Stimulated activated CD8-positive, alpha-beta memory T cell treated with anti-CD3 and anti-CD28 coated beads, Interleukin-15, amount 100 ng/mL, for 1 hour (primary cell): ENCODE measurements around the gene SETBP1.

Experiments used
- DNase-seq: peaks from one replicate; pipeline ENCODE4 v3.0.0-alpha.2; 2020; ENCODE audit warnings: low read depth

Gene SETBP1

DNA sequence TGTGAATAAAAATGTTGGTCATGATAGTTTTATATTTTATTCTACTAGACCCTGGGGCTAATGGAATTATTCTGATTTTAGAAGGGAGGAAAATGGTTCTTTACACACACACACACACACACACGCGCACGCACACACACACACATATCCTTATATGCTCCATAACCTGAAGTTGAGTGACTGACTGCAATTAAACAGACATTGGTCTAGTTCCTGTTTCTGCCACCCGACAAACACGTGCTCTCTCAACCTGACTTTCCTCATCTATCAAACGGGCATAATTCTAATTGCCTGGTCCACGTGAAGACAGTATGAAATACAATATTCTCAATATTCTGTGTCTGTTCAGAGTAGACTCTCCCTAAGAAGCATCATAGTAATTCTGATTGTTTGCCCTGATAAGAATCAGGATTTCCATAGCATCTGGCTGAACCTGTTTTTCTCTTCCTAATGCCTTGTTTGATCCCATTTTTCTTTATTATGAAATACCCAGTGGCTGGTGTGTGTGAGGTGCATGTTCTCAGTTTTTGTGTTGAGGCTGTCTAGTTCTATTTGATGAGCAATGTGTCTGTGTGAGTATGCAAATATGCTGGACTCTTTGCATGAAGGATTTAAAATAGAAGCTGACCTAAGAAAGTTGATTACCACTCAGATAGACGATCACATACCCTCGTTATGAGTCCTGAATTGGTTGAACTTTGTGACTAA lies 51.0 kb downstream of the SETBP1 start:
- no peak for DNase-seq

- no peak for DNase-seq
Measured at GRCh38 chr18:44732238-44732563, 51.5 kb downstream of the SETBP1 start.

GRCh38 chr18:44732599-44732998 lies 51.9 kb downstream of the SETBP1 start:
- DNase-seq = no peak

DNA sequence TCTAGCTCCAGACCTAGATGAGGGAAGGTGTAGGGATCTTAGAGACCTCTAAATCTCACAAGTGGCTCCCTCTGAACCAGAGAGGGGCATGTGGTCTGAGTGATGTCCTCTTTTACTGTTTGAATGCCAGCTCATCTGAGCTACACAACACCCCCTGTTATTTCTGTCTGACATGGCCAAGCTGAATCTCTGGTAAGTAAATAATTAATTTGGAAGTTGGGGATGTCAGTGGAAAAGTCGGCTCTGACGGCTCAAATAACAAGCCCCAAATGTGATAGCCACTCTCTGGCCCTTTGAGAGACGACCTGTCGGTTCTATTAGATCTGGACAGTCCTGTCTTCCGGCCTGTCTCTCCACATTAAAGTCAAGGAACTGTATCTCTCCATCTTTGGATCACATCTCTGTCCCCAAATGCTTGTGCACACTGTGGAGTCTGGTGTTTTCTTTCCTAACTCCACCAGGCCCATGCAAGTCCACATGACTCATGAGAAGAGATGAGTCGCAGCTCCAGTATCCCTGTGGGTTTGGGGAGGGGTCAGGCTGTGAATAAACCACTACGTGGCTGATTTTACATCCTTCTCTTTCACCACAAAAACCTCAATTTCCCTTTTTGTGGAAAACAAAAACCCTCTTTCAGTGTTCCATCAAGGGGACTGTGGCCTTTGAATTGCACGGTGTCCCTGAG lies 52.5 kb downstream of the SETBP1 start:
- no peak for DNase-seq

DNA sequence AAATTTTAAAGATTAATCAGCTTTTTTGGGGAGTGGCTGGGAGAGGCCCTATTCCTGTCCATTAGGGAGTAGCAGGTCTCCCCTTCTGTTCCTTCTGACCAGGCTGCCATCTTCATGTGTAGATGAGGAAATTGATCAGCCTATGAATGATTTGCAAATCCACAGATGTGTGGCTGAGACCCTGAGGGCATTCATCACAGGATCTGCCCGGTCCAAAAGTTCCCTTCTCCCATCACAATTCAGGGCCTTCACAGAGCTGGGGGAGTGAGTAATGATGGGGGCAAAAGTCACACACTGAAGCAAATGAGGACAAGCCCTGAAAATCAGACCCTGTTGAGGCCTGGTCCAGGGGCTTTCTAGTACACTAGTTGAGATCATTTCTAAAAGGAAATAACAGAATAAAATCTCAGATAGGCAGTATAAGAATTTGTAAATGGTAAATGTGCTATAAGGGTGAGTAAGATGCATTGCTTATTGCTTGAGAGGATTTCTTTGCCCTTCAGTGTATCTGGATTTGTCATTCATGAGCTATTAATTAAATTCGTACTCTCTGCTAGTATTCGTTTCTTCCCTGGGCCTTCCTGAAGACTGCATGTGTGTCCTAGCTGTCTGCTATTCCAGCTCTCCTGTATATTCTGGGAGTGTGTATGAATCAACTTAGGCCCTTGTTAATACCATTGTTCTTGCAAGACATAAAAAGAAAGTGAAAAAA lies 53.2 kb downstream of the SETBP1 start:
- DNase-seq = no peak

- DNase-seq = no peak
Measured at GRCh38 chr18:44735096-44735495, 54.4 kb downstream of the SETBP1 start.

DNA sequence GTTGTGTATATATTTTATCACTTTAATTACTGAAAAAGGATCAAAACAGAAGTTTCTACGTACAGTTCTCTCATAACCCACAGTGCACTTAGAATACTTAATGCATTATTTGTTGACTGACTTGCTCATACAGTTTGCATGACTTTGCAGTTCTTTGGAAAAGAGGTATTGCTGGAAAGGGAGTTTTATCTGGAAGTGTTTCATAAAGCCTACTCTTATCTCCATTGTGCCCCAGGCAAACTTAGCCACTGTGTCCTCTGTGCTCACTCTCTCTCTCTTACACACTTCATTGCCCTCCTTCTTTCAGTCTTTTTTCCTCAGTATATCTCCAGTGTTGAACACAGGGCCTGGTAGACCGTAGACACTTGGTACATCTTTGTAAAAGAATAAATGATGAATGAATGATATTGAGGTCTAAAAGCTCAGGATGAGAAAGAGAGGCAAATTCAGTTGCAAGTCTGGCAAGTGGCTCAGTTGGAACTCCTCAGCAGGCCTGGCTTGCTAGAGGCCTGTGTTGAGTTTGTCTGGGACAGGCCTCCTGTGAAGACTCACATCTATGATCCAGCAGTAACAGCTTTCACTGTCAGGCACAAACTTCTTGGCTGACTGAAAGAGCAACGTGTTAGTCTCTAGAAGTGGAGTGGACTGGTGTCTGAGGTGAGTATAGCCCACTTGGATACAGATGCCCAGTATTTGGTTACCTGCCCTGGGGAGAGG lies 56.1 kb downstream of the SETBP1 start:
- DNase-seq = no peak

DNA sequence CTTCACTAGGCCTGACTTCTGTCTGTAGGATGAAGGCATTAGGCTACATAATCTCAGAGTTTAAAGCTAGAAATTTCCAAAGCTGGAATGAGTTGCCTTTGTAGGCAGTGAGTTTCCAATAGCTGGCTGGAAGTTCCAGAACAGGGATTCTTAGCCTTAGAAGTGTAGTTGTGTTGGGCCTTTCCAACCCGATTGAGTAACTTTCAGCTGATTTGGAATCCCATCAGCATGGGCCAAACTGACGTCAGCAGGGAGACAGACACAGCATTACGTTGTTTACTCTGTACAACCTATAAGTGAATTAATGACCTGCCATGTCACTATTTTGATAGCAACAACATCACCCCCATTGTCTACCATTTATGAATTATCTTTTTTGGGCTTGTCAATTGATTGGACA lies 56.9 kb downstream of the SETBP1 start:
- DNase-seq = no peak

DNA sequence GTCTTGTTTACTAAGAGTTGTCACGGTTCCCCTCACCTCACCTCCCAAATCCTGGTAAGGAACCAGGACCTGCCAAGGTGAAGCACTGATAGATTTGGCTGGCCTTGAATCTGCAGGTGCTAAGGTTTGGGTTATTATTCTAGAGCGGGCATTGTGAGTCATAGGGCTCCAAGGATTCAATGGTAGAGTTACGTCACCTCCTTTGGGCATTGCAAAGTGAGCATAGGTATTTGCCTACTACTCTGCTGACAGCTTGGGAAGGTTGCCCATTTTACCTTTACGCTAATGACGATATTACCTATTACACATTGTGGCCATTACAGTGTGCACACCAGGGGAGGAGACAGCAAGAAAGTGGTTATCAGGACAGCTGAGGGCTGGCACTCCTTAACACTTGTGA lies 59.3 kb downstream of the SETBP1 start:
- DNase-seq = no peak

GRCh38 chr18:44741085-44741484 lies 60.4 kb downstream of the SETBP1 start:
- DNase-seq = no peak

DNA sequence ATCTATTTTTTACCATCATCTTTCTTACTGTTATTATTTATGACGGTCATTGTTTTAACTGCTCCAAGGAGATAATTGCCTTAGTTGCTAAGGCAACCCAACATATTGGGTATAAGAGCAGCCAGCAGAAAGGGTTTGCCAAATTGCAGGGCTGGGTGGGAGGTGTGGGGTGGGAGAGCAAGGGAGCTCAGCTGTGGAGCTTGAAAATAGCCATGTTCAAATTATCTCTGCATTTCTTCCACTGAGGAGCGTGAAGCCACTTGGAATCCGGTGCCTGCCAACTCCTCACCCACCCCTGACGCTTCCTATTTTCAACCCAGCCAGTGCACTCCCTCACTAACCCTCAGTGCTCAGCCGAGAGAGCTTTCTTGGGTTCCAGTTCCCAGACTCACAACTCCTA lies 60.8 kb downstream of the SETBP1 start:
- DNase-seq = no peak

- DNase-seq = no peak
Measured at GRCh38 chr18:44742126-44742525, 61.4 kb downstream of the SETBP1 start.

GRCh38 chr18:44742718-44743311 lies 62.1 kb downstream of the SETBP1 start:
- no peak for DNase-seq

DNA sequence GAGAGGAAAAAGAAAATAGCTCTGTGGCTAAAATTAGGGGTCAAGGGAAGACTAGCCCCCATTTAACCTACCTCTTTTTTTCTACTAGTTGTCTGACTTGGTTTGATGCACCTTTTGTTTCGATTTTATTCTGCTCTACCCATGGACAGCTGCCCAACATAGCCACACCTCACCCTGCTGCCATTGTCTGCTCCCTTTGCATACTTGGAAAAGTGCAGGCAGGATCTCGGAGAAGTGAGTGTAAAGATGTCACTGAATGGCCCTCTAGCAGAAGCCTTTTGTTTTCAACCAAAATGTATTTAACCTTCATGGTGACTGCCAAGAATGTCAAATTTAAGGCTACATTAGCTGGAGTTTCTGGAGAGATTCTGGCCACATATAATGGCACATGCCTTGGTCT lies 62.9 kb downstream of the SETBP1 start:
- no peak for DNase-seq

DNA sequence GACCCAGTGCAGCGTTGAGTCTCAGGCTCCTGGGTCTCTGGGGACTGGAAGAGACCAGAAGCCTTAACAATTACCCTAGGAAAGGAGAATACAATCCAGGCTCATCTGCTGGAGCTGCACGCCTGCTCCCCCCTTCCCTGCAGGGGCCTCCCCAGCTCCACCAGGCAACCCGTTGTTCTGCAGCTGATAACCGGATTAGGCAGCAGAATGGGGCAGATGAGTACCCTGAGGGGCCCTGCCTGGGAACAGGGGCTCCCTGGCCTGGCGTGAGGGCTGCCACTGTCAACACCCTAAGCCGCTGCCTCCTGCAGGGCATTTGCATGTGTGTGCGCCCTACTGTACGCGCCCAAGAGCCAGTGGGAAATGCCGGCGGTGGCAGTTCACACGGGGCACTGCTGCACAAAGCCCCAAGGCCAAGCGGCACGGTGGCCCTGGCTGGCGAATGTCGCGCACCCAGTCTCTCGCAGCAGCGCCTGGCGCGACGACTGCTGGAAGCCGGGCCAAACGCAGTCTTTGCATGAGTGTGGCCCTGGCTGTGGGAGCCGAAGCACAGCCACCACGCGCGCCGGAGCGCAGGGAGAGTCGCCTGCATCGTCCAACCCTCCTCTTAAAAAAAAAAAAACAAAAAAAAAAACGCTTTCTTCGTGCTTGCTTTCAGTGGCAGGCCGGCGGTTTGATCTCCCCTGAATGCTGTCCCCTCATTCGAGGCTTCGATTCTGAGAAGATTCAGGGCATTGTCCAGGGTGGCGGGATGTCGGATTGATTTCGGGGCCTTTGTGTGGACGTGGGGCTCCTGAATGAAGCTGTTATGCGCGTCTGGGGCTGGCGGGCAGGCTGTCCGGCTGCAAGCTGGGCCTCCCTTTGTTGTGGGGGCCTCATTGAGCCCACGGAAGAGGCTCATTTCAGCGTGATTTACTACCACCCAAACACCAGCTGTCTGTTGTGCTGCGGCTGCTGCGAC lies 63.8 kb downstream of the SETBP1 start:
- no peak for DNase-seq

DNA sequence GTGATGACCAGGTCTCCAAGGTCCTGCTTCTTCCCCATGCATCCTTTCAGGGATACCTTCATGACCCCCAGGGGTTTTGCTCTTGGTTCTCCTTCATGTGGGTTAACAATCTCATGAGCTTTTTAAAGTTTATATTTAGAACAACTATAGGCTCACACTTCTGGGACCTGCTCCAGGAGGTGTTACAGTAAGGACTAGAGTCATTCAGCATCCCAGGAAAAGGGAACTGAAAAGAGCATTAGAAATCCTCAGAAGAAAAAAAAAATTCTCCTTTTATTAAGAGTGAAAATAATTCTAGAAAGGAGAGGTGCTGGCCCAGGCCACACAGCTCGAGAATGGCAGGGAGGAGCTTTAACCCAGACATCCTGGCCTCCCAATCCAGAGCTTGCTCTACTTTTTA lies 66.5 kb downstream of the SETBP1 start:
- DNase-seq = no peak

- DNase-seq = no peak
Measured at GRCh38 chr18:44748582-44748981, 67.9 kb downstream of the SETBP1 start.

DNA sequence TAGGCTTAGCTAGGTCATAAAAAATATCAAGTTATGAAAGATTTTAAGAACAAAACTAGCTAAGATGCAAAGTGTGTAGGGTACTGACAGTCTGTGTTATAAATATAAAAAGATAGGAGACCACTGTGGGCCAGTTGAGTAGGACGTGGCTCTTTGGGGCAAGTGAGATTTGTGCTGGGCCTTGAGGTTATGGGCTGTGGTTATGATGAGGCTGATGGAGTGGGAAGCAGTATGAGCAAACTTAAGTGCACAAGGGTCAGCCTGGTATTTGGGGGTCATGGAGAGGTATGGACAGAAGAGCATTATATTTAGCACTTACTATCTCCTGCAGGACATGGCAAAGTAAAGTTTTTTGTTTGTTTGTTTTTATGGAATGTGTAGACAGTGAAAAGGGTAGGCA lies 70.1 kb downstream of the SETBP1 start:
- DNase-seq = no peak

DNA sequence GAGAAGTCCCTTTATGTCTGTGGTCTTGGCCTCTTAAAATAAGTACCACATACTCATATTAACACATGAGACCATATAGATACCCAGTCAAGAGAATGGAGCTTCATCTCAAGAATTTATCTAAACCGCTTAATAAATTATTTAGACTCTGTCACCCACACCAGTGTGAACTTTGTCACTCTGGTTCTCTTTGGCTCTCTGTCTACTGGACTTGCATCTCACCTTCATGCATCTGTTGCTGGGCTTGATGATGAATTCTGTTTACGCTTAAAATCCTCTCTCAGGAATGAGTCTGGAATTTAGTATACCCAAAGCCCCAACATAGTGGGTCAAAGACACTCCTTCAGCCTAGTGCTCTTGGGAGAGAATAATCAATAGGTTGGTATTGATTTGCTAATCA lies 73.9 kb downstream of the SETBP1 start:
- DNase-seq = no peak

GRCh38 chr18:44758861-44759631 lies 78.4 kb downstream of the SETBP1 start:
- DNase-seq = no peak
